Neutrophil (primary cell): ENCODE results near the gene MYO3B.

Source experiments
- H3K27ac ChIP-seq: fragments of 200-600 bp; sonication (generic); 2 replicates; pipeline ENCODE4 v1.5.1; 2016; ENCODE audit warnings: mild to moderate bottlenecking, moderate library complexity
- H3K27me3 ChIP-seq: fragments of 200-600 bp; sonication (generic); 2 replicates; pipeline ENCODE4 v1.6.0; 2016; ENCODE audit warnings: mild to moderate bottlenecking
- H3K36me3 ChIP-seq: fragments of 200-600 bp; sonication (generic); 2 replicates; pipeline ENCODE4 v1.5.1; 2017
- H3K4me1 ChIP-seq, 2 experiments: fragments of 200-600 bp in 1 of 2; sonication (generic) in 1 of 2; 1 replicate in 1 of 2; 2 replicates in 1 of 2; pipeline versions ENCODE4 v1.5.1 to v1.6.1; 2013 to 2016; ENCODE audit warnings: low read depth in 1 of 2, low read length in 1 of 2, mild to moderate bottlenecking in 1 of 2, moderate library complexity in 1 of 2; ENCODE audit not compliant: control insufficient read depth in 1 of 2, insufficient read depth in 1 of 2
- H3K4me3 ChIP-seq, 2 experiments: fragments of 200-600 bp in 1 of 2; sonication (generic) in 1 of 2; 1 replicate in 1 of 2; 2 replicates in 1 of 2; pipeline ENCODE4 v1.5.1; 2013 to 2016; ENCODE audit warnings: low read depth in 1 of 2, low read length in 1 of 2, mild to moderate bottlenecking in 1 of 2, moderate library complexity in 1 of 2
- H3K9me3 ChIP-seq: fragments of 200-600 bp; sonication (generic); 2 replicates; pipeline ENCODE4 v1.5.1; 2016
- CTCF ChIP-seq: fragments of 200-600 bp; sonication (generic); IDR thresholded peaks from 2 replicates; pipeline ENCODE4 v1.5.1; 2016; ENCODE audit warnings: antibody characterized with exemption

The MYO3B gene

GRCh38 chr2:170504810-170505145 lies 326.8 kb downstream of the MYO3B start:
- no peak for TF ChIP-seq CTCF

GRCh38 chr2:170505631-170506275 lies 327.8 kb downstream of the MYO3B start:
- Histone ChIP-seq H3K4me3 (no peak overlapping the region), H3K36me3 (no peaks in the 10 kb centered on the region), H3K27ac (no peak overlapping the region), H3K9me3 (no peaks in the 10 kb centered on the region), H3K27me3 (peaks cover 57% of the 10 kb centered on the region), H3K4me1 (peaks cover 7 to 41% of the 10 kb centered on the region in 2 experiments)
- TF ChIP-seq CTCF: no peak

More at GRCh38 chr2:170504810-170505145, 326.8 kb downstream of the MYO3B start:
- H3K9me3 ChIP-seq: no peaks in the 10 kb centered on the region
- H3K4me1 ChIP-seq: peaks cover 7 to 47% of the 10 kb centered on the region in 2 experiments
- H3K27ac ChIP-seq: no peak overlapping the region
- no peak overlapping the region for H3K4me3 ChIP-seq
- peaks cover 54% of the 10 kb centered on the region for H3K27me3 ChIP-seq
- no peaks in the 10 kb centered on the region for H3K36me3 ChIP-seq

- Histone ChIP-seq H3K4me3 (no peak overlapping the region), H3K27ac (no peak overlapping the region), H3K4me1 (peaks cover 0 to 6% of the 10 kb centered on the region in 2 experiments), H3K36me3 (no peaks in the 10 kb centered on the region), H3K27me3 (peaks cover 59% of the 10 kb centered on the region), H3K9me3 (no peaks in the 10 kb centered on the region)
- TF ChIP-seq CTCF: no peak
These were observed 331.7 kb downstream of the MYO3B start for GRCh38 chr2:170509452-170510193.

- Histone ChIP-seq H3K4me1 (peaks cover 0 to 6% of the 10 kb centered on the region in 2 experiments), H3K9me3 (no peaks in the 10 kb centered on the region), H3K36me3 (no peaks in the 10 kb centered on the region), H3K27me3 (peaks cover 50% of the 10 kb centered on the region), H3K27ac (no peak overlapping the region), H3K4me3 (no peak overlapping the region)
- no peak for TF ChIP-seq CTCF
These were observed 334.3 kb downstream of the MYO3B start for GRCh38 chr2:170512266-170512665.

- no peak for TF ChIP-seq CTCF
These were observed 336.2 kb downstream of the MYO3B start for GRCh38 chr2:170514140-170514539.

More at GRCh38 chr2:170514140-170514539, 336.2 kb downstream of the MYO3B start:
- no peak overlapping the region for H3K4me3 ChIP-seq
- H3K9me3 ChIP-seq: no peaks in the 10 kb centered on the region
- H3K4me1 ChIP-seq: no peaks in the 10 kb centered on the region
- no peaks in the 10 kb centered on the region for H3K36me3 ChIP-seq
- H3K27ac ChIP-seq: no peak overlapping the region
- peaks cover 45% of the 10 kb centered on the region for H3K27me3 ChIP-seq
